ENCODE results near the gene RTN4R.

GRCh38 chr22:20207277-20208025 is 60.7 kb downstream of the RTN4R start:
- TF ChIP-seq CTCF (conservative IDR thresholded peaks at IDR 0.05; ENCODE audit: low read depth, low read length) (no peak), EZH2phosphoT487 (IDR thresholded peaks at IDR 0.05; ENCODE audit: borderline replicate concordance, low read length) (no peak)

Data from PC-3 (cell line).